DOHH2 (cell line): ENCODE results near the gene SIPA1L2.

Source experiments
- EZH2phosphoT487 ChIP-seq: fragments of 200-600 bp; sonication (generic); IDR thresholded peaks from 2 replicates; pipeline ENCODE4 v1.6.1; 2017; ENCODE audit warnings: borderline replicate concordance, mild to moderate bottlenecking, antibody characterized with exemption, low read length, moderate library complexity, mixed read lengths
- TF ChIP-seq, protein P1 (sequence below): fragments of 200-600 bp; sonication (generic); IDR thresholded peaks from one replicate; pipeline ENCODE4 v1.5.1; 2014; ENCODE audit warnings: antibody characterized with exemption, mild to moderate bottlenecking, low read depth, low read length; ENCODE audit not compliant: poor library complexity, severe bottlenecking

DNA sequence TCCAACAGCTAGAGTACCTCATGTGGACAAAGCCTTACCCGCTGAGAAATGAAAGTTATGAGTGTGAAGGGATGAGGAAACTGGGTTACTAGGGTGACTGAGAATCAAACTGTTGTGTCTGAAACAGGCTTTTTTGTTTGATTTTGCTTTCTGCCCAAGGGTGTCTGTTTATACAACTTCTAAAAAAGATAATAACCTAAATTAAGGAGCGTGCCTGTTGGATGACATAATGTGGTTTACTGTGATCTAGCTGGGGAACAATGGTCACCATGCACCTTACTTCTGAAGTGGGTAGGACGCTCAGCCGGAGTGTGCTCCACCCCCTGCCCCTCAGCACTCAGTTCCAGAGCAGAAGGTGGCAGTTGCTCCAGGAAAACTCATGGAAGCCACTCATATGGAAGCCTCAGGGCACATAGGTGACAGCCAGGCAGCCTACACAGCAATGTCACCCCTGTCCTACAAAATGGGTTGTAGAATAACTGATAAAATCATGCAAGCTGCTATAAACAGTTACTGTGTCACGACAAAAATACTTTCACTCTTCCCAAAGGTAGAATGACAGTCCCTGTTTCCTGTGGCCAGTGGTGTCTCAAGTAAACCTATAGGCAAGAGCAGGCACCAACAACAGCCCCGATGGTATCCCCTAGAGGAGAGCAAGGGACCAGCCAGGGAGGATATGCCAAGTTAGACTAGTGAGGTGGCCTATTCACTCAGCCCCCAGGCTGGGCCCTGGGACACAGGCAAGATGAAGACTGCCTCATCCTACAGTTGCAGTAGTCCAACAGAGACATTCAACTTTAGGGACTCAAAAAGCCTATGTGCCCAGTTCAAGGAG, 29.3 kb downstream of the SIPA1L2 start:
- TF ChIP-seq, protein P1, sequence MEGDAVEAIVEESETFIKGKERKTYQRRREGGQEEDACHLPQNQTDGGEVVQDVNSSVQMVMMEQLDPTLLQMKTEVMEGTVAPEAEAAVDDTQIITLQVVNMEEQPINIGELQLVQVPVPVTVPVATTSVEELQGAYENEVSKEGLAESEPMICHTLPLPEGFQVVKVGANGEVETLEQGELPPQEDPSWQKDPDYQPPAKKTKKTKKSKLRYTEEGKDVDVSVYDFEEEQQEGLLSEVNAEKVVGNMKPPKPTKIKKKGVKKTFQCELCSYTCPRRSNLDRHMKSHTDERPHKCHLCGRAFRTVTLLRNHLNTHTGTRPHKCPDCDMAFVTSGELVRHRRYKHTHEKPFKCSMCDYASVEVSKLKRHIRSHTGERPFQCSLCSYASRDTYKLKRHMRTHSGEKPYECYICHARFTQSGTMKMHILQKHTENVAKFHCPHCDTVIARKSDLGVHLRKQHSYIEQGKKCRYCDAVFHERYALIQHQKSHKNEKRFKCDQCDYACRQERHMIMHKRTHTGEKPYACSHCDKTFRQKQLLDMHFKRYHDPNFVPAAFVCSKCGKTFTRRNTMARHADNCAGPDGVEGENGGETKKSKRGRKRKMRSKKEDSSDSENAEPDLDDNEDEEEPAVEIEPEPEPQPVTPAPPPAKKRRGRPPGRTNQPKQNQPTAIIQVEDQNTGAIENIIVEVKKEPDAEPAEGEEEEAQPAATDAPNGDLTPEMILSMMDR, result no peak
- TF ChIP-seq EZH2phosphoT487, result no peak
